GM19467 (cell line): ENCODE measurements around the gene FOXS1.

Experiments used
- ATAC-seq: cut with Tn5 transposase; IDR thresholded peaks from one replicate; pipeline ENCODE4 v1.9.1; 2021; ENCODE audit warnings: mild to moderate bottlenecking, moderate library complexity; ENCODE audit not compliant: unreplicated experiment

The FOXS1 gene

DNA sequence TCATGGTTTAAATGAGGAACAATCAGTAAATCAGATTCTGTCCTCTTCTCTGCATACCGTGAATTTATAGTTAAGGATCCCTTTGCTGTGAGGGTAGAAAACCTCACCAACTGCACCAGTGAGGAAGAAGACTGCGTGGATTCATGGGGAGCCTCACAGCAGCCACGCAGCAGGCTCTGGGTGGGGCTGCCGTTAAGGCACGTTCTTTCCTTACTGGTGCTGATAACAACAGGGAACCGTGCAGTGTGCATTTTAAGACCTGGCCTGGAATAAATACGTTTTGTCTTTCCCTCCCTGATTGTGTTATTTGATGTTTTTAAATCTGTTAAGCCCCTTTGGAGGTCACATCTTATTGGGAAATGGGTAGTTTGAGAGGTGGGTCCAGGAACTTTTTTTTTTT lies 43.9 kb downstream of the FOXS1 start:
- no peak for ATAC-seq

DNA sequence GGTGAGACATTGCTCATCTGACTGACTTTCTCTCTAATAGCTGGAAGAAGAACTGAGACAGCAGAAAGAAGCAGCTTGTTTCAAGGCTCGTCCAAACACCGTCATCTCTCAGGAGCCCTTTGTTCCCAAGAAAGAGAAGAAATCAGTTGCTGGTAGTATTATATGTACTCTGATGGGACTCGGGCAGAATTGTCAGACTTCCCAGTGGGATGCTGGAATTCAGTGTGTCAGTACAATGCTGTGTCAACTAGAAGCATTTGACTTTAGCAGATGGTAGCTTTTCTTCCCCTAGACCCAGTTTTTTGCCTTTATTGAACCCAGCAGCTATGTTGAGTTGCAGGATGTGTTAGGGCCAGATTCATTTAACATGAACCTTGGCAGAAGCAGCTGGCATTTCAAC lies 48.0 kb downstream of the FOXS1 start:
- no peak for ATAC-seq
